Prostate gland (tissue), 2 donors: ENCODE data around the gene ZFYVE27. TPM values are rescaled to one million over a fixed set of nuclear protein-coding genes. Genes with fewer than 3 reads are reported as not detected.

Source experiments
- DNase-seq: peaks from one replicate; pipeline ENCODE4 v3.0.0-alpha.2; 2019; ENCODE audit warnings: low spot score
- H3K27ac ChIP-seq, 2 donors: fragments of 200-600 bp; sonication (generic); 2 replicates each; pipeline ENCODE4 v1.5.1; 2017 to 2019
- H3K27me3 ChIP-seq: fragments of 200-600 bp; sonication (generic); replicated peaks from 2 replicates; pipeline ENCODE4 v1.5.1; 2019; ENCODE audit not compliant: insufficient read depth
- H3K36me3 ChIP-seq, 2 donors: fragments of 200-600 bp; sonication (generic); 1 replicate in 1 of 2; 2 replicates in 1 of 2; pipeline versions ENCODE4 v1.5.1 to v1.8.1; 2017 to 2019
- H3K4me1 ChIP-seq: fragments of 200-600 bp; sonication (generic); replicated peaks from 2 replicates; pipeline ENCODE4 v1.5.1; 2019
- H3K4me3 ChIP-seq, 2 donors: fragments of 200-600 bp; sonication (generic); 2 replicates each; pipeline ENCODE4 v1.5.1; 2017 to 2019
- H3K9me3 ChIP-seq: fragments of 200-600 bp; sonication (generic); 2 replicates; pipeline ENCODE4 v1.5.1; 2017
- CTCF ChIP-seq, 4 experiments: fragments of 200-600 bp in 2 of 4; fragments of 450-650 bp in 2 of 4; sonication (generic) in 2 of 4; IDR thresholded peaks; 1 replicate in 3 of 4; 2 replicates in 1 of 4; pipeline ENCODE4 v1.5.1; 2016 to 2019; ENCODE audit warnings: antibody characterized with exemption in 4 of 4, mild to moderate bottlenecking in 2 of 4, moderate library complexity in 2 of 4
- POLR2A ChIP-seq: fragments of 450-650 bp; IDR thresholded peaks from one replicate; pipeline ENCODE4 v1.6.1; 2016; ENCODE audit warnings: antibody characterized with exemption, mild to moderate bottlenecking
- POLR2AphosphoS5 ChIP-seq: sonication (generic); formaldehyde crosslinking; IDR thresholded peaks from one replicate; pipeline ENCODE4 v1.6.1; 2017; ENCODE audit warnings: antibody characterized with exemption
- WGBS: methylation state at CpG from one replicate; pipeline ENCODE4 v1.1.5; 2018; 5-methylcytosine and 5-hydroxymethylcytosine counted together
- intact Hi-C: fragments of 100-400 bp; cut with DNase I; formaldehyde crosslinking; loops from one replicate; pipeline ENCODE4 v1.14.2; 2022
- total RNA-seq, 2 donors: library from RNA; depleted of rRNA; stranded (reverse); fragments of >200 nt; gene quantifications; one replicate each; pipeline ENCODE4 v1.1.0, GENCODE V29; 2016

Gene ZFYVE27
- total RNA-seq, 2 donors from 2014 or later = 15.3 to 41.4 TPM

GRCh38 chr10:97781618-97782331, 44.8 kb downstream of the ZFYVE27 start:
- no peak overlapping the region for H3K4me3 ChIP-seq
- DNase-seq = no peak
- H3K4me1 ChIP-seq = no peaks in the 10 kb centered on the region
- H3K36me3 ChIP-seq = no peaks in the 10 kb centered on the region
- H3K27me3 ChIP-seq = no peaks in the 10 kb centered on the region
- no peak overlapping the region for H3K27ac ChIP-seq
- H3K9me3 ChIP-seq = no peaks in the 10 kb centered on the region
- intact Hi-C loops = no loop called here
- TF ChIP-seq POLR2A (no peak), POLR2AphosphoS5 (no peak), CTCF (IDR thresholded peaks at IDR 0.05) (no peak)
- WGBS = 68% methylated on average over 14 of the region's 14 CpGs

DNA sequence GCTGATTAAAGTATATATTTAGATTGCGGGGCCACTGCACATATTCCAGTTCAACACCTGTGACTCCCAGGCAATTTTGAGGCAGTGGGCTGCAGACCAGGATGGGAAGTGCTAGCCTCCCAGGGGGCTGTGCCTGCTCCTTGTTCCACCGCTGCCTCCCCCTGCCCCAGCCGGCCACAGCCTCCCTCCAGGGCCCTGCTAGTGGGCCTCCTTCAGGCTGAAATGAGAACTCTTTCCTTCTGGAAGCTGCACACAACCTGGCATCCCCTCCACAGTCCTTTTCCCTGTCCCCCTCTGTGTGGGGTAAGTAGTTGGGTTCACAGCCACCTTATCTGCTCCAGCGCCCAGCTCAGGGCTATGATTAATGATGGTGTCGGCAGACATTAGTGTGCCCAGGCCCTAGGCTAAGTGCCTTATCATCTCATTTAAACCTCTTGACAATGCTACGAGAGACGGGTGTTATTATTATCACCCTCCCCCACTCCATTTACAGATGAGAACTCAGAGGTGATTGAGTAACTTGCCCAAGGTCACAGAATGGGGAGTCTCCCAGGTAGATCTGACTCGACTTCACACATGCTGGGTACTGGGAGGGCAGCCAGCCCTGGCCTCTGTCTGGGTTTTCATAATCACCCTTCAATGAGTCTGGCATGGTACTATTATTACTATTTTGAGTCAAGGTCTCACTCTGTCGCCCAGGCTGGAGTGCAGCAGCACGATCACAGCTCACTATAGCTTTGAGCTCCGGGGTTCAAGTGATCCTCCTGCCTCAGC, 45.7 kb downstream of the ZFYVE27 start:
- H3K36me3 ChIP-seq = no peaks in the 10 kb centered on the region
- H3K27ac ChIP-seq = no peak overlapping the region
- no peak for DNase-seq
- TF ChIP-seq POLR2A = no peak
- TF ChIP-seq POLR2AphosphoS5 = no peak
- TF ChIP-seq CTCF (IDR thresholded peaks at IDR 0.05) = no peak
- H3K9me3 ChIP-seq = no peaks in the 10 kb centered on the region
- no peak overlapping the region for H3K4me3 ChIP-seq
- intact Hi-C loops = no loop called here
- 79% methylated on average over 11 of the region's 11 CpGs for WGBS
- H3K27me3 ChIP-seq = no peaks in the 10 kb centered on the region
- H3K4me1 ChIP-seq = no peaks in the 10 kb centered on the region

DNA sequence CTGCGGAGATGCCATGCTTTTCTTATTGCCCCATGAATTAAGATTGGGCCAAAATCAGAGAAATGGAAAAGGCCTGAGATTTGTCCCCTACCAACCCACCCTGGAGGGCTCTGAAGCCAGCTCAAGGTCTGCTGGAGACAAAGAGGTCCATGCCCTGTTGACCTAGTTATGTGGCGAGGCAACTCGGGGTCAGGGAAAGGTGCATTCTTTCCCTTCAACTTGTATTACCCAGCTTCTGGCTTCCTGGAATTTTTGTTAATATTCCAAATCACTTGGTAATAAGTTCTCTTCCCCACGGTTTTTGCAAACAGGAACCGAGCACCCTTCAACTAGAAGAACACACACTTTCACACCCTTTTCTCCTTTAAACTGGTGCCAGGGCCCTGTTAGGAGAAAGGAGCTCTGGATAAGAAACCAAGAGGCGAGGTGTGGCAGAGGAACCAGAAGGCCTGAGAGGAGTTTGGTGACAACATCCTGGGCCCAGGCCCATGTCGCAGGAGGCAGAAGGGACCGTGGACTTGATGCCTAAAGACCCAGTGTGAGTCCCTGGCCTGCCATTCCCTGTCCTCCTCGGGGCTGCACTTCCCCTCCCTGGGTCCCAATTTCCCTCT, 47.4 kb downstream of the ZFYVE27 start:
- TF ChIP-seq POLR2A = no peak
- no peak for TF ChIP-seq CTCF (IDR thresholded peaks at IDR 0.05)
- no peak for TF ChIP-seq POLR2AphosphoS5

DNA sequence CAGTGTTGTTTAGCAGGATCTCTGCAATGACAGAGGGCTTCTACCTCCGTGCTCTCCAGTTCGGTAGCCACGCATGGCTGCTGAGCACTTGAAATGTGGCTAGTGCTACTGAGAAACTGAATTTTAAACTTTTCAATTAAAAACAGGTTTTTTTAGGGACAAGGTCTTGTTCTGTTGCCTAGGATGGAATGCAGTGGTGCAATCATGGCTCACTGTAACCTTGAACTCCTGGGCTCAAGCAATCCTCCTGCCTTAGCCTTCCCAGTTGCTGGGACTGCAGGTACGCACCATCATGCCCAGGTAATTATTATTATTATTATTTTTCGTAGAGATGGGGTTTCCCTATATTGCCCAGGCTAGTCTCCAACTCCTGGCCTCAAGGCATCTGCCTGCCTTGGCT, 48.3 kb downstream of the ZFYVE27 start:
- no peak for DNase-seq
- no peak overlapping the region for H3K27ac ChIP-seq
- no peak overlapping the region for H3K4me3 ChIP-seq
- no peaks in the 10 kb centered on the region for H3K9me3 ChIP-seq
- 91% methylated on average over 5 of the region's 5 CpGs for WGBS
- H3K4me1 ChIP-seq = no peaks in the 10 kb centered on the region
- H3K27me3 ChIP-seq = peaks cover 5% of the 10 kb centered on the region
- H3K36me3 ChIP-seq = no peaks in the 10 kb centered on the region
- no peak for TF ChIP-seq POLR2AphosphoS5
- intact Hi-C loops = no loop called here

More for the DNA sequence above, 47.4 kb downstream of the ZFYVE27 start:
- intact Hi-C loops = no loop called here
- Histone ChIP-seq H3K4me3 (no peak overlapping the region), H3K27ac (no peak overlapping the region), H3K36me3 (no peaks in the 10 kb centered on the region), H3K27me3 (no peaks in the 10 kb centered on the region), H3K4me1 (no peaks in the 10 kb centered on the region), H3K9me3 (no peaks in the 10 kb centered on the region)
- DNase-seq = no peak
- 80% methylated on average over 9 of the region's 9 CpGs for WGBS

GRCh38 chr10:97785731-97786130, 48.8 kb downstream of the ZFYVE27 start:
- Histone ChIP-seq H3K27ac (no peak overlapping the region), H3K27me3 (peaks cover 5% of the 10 kb centered on the region), H3K4me3 (no peak overlapping the region), H3K36me3 (no peaks in the 10 kb centered on the region), H3K9me3 (no peaks in the 10 kb centered on the region), H3K4me1 (no peaks in the 10 kb centered on the region)
- WGBS = 66% methylated on average over 9 of the region's 9 CpGs
- intact Hi-C loops = no loop called here
- TF ChIP-seq CTCF (IDR thresholded peaks at IDR 0.05) (no peak), POLR2A (no peak), POLR2AphosphoS5 (no peak)
- no peak for DNase-seq
